Common myeloid progenitor, CD34-positive (primary cell): ENCODE data around the gene CBX3.

Experiments used
- CTCF ChIA-PET: fragments of 350-600 bp; sonication (Branson Sonifier 250); formaldehyde crosslinking; loops from one replicate; lab custom pipeline; 2021; ENCODE audit warnings: antibody characterized with exemption; lab: Charles Lee
- POLR2A ChIA-PET: fragments of 350-600 bp; sonication (Branson Sonifier 250); formaldehyde crosslinking; loops from one replicate; lab custom pipeline; 2021; ENCODE audit warnings: antibody characterized with exemption; lab: Charles Lee
- DNase-seq, 3 donors: peaks; one replicate each; pipeline versions ENCODE4 v3.0.0 to v3.0.0-alpha.2; 2013
- H3K27ac ChIP-seq, 2 experiments: 1 replicate in 1 of 2; 2 replicates in 1 of 2; pipeline ENCODE4 v1.7.0; 2013; ENCODE audit warnings: inconsistent platforms in 2 of 2, low read length in 2 of 2, mild to moderate bottlenecking in 2 of 2, low read depth in 1 of 2, moderate library complexity in 1 of 2; ENCODE audit not compliant: severe bottlenecking in 2 of 2, insufficient read depth in 1 of 2, poor library complexity in 1 of 2
- H3K27me3 ChIP-seq, 5 experiments: replicated peaks in 2 of 5; 1 replicate in 3 of 5; 2 replicates in 2 of 5; pipeline versions ENCODE4 v1.6.1 to v1.7.0; 2013; ENCODE audit warnings: low read length in 4 of 5, mild to moderate bottlenecking in 2 of 5, moderate library complexity in 2 of 5, inconsistent platforms in 1 of 5; ENCODE audit not compliant: insufficient read depth in 5 of 5, control insufficient read depth in 4 of 5
- H3K36me3 ChIP-seq, 4 experiments: 1 replicate in 2 of 4; 2 replicates in 2 of 4; pipeline versions ENCODE4 v1.6.1 to v1.7.0; 2013; ENCODE audit warnings: low read length in 3 of 4, control low read depth in 1 of 4, mild to moderate bottlenecking in 1 of 4; ENCODE audit not compliant: control insufficient read depth in 4 of 4, insufficient read depth in 4 of 4
- H3K4me1 ChIP-seq, 4 experiments: 1 replicate in 3 of 4; 2 replicates in 1 of 4; pipeline versions ENCODE4 v1.6.1 to v1.7.1; 2013; ENCODE audit warnings: low read length in 3 of 4, mild to moderate bottlenecking in 3 of 4, control low read depth in 1 of 4, inconsistent platforms in 1 of 4, moderate library complexity in 1 of 4; ENCODE audit not compliant: control insufficient read depth in 4 of 4, insufficient read depth in 4 of 4; ENCODE audit errors: control extremely low read depth in 1 of 4
- H3K4me3 ChIP-seq, 7 experiments: 1 replicate in 4 of 7; 2 replicates in 3 of 7; pipeline versions ENCODE4 v1.5.1 to v1.7.0; 2013; ENCODE audit warnings: mild to moderate bottlenecking in 7 of 7, low read length in 6 of 7, moderate library complexity in 6 of 7, inconsistent platforms in 2 of 7, low read depth in 2 of 7, control low read depth in 1 of 7; ENCODE audit not compliant: insufficient read depth in 4 of 7, control insufficient read depth in 1 of 7; ENCODE audit errors: extremely low read depth in 1 of 7
- H3K9me3 ChIP-seq, 5 experiments: 1 replicate in 4 of 5; 2 replicates in 1 of 5; pipeline versions ENCODE4 v1.6.1 to v1.7.1; 2013; ENCODE audit warnings: low read length in 4 of 5, mild to moderate bottlenecking in 2 of 5, inconsistent platforms in 1 of 5, low read depth in 1 of 5, moderate library complexity in 1 of 5; ENCODE audit not compliant: control insufficient read depth in 4 of 5, insufficient read depth in 2 of 5; ENCODE audit errors: control extremely low read depth in 1 of 5
- WGBS: methylation state at CpG from one replicate; pipeline ENCODE4 v1.1.5; 2013; ENCODE audit not compliant: insufficient coverage; 5-methylcytosine and 5-hydroxymethylcytosine counted together

Gene CBX3

DNA sequence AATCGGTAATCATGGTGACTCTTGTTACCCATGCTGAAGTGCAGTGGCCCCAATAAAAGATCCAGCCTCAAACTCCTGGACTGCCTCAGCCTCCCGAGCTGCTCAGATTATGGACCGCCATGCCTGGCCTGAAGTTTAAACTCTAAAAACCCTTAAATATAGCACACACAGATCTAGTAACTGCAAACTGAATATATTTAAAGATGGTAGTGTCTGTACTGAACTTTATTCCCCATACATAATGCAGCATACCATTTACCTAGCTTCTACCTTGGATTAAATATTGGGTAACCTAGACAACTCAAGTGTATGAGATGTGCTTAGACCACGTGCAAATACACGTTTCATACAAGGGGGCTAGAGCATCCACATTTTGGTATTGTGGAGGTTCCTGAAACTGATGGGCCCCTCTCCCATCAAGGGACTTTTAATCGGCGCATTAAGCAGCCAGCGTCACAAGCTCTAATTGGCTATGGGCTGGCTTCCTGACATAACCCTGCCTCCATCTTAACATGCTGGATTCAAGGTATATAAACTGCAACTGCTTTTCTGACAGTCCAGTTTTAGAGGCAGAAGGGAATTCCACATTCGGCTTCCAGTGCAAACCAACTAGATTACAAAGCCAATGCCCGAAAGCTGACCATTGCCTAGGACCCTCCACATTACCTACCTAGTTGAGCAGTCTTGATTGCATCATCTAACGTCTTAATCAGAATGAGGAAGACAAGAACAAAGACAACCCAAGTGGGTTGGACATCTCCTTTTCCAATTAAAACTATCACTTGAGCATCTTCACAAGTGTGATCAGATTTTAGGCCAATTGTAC is 14.0 kb upstream of the CBX3 start:
- H3K4me1 ChIP-seq, result peaks cover 2 to 8% (median 2%) of the 10 kb centered on the region in 4 experiments
- peak overlapping the region in 1 of 2 experiments; percentile 14 for H3K27ac ChIP-seq
- CTCF ChIA-PET, result interaction anchor here (1.4 to 4.0 kb wide), 10 partner anchors 8 to 293 kb away, joined by 3 to 57 read pairs (median 12); no protein-coding TSS in a partner anchor
- no peak overlapping the region for H3K4me3 ChIP-seq
- DNase-seq, result peak in 2 of 3 donors; percentile 53 to 60
- H3K27me3 ChIP-seq, result no peaks in the 10 kb centered on the region
- WGBS, result 90% methylated on average over 9 of the region's 11 CpGs
- peaks cover 19 to 54% (median 31%) of the 10 kb centered on the region in 4 experiments for H3K36me3 ChIP-seq
- H3K9me3 ChIP-seq, result no peaks in the 10 kb centered on the region
- POLR2A ChIA-PET, result interaction anchor here (0.6 to 4.2 kb wide), 13 partner anchors 9 to 1587 kb away, joined by 3 to 36 read pairs (median 4); partner anchors contain the start of genes CBX3, HNRNPA2B1 and NFE2L3

DNA sequence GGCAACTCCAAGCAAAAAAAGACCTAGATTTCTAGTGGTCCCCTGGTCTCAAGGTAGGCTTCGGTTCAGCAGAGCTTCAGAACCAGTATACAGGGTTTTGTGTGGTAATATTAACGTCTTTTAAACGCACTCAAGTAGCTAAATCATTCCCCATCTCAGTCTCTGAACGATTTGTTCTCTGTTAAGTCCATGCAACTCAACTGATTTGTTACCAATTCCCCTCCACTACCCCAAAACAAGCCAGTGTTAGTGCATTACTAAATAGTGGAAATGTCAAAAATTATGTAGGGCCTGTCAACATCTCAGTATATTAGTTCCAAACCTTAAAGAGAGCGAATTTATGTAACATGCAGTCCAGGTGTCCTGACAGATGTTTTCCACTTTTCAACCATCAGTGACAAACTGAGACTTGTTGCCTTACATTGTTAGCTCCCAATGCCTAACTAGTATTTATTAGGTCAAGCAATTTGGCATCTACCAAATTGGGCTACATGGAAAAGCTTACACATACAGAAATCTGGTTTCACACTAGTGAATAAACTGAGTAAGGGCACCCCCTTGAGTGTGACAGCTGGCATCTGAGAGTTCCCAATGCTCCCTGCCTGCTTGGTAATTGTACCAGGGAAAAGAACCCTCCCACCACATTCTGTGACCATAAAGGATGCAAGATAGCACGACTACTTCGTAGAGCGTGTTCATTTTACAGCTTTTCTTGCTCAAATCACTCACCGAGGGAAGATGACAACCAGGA is 13.2 kb upstream of the CBX3 start:
- Histone ChIP-seq H3K4me3 (no peak overlapping the region), H3K9me3 (no peaks in the 10 kb centered on the region), H3K36me3 (peaks cover 19 to 62% (median 37%) of the 10 kb centered on the region in 4 experiments), H3K27ac (no peak overlapping the region), H3K4me1 (peaks cover 7 to 16% (median 8%) of the 10 kb centered on the region in 4 experiments), H3K27me3 (no peaks in the 10 kb centered on the region)
- DNase-seq, result peak in 1 of 3 donors; percentile 50
- CTCF ChIA-PET, result interaction anchor here (1.3 to 4.0 kb wide), 12 partner anchors 9 to 973 kb away, joined by 3 to 57 read pairs (median 10); no protein-coding TSS in a partner anchor
- WGBS, result 100% methylated on average over 1 of the region's 9 CpGs
- POLR2A ChIA-PET, result interaction anchor here (0.8 to 4.2 kb wide), 11 partner anchors 8 to 98 kb away, joined by 3 to 36 read pairs (median 4); partner anchors contain the start of genes CBX3, HNRNPA2B1 and NFE2L3

DNA sequence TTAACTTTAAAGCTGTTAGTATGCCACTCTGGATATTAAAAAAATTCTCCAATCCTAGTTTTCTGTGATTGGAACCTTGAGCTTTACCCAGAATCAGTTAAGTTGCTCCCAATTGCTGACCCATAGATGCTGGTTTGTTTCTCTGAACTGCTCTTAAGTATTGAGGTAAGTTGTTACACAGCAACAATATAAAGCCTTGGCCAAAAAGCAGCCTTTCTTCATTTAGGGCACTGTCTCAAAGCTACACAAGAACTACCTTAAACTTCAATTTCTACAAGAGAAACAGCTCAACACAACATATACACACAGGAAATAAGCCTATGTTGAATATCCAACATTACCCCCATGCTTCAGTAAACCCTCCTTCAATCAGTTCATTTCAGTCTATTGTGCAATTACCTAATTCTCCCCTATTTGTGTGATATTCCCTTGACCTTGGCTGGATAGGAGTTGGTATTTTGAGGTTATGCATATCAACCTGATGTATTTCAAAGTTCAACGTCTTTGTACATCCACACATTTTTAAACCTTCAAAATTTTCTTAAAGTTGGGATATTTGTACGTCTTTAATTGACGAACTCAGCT is 12.5 kb upstream of the CBX3 start:
- WGBS, result no CpG with 5 or more reads among the region's 3 CpGs
- H3K27me3 ChIP-seq, result no peaks in the 10 kb centered on the region
- CTCF ChIA-PET, result interaction anchor here (1.0 to 4.0 kb wide), 13 partner anchors 9 to 972 kb away, joined by 3 to 57 read pairs (median 8); no protein-coding TSS in a partner anchor
- no peak overlapping the region for H3K4me3 ChIP-seq
- H3K4me1 ChIP-seq, result peaks cover 10 to 23% (median 15%) of the 10 kb centered on the region in 4 experiments
- H3K9me3 ChIP-seq, result no peaks in the 10 kb centered on the region
- DNase-seq, result peak in 1 of 3 donors; percentile 36
- peaks cover 19 to 69% (median 40%) of the 10 kb centered on the region in 4 experiments for H3K36me3 ChIP-seq
- H3K27ac ChIP-seq, result no peak overlapping the region
- POLR2A ChIA-PET, result interaction anchor here (0.6 to 4.2 kb wide), 13 partner anchors 8 to 183 kb away, joined by 3 to 36 read pairs (median 4); partner anchors contain the start of genes CBX3, HNRNPA2B1 and NFE2L3

DNA sequence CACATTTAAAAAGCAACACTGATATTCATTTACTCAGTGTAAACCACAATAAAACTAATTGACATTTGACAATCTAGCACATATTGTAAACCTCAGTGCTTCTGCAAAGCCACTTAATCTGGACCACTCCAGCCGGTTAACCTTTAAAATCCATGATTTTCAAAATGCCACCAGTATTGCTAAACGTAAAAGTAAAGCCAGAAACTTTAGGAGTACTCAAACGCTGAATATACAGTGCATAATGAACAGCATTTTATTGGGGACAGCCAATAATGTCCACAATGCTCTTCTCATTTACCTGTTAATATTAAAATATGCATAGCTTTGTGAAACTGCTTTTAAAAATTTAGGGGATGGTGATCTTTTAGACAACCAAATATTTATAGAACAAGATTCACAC is 11.8 kb upstream of the CBX3 start:
- POLR2A ChIA-PET, result interaction anchor here (0.6 to 4.2 kb wide), 8 partner anchors 9 to 183 kb away, joined by 3 to 36 read pairs (median 10); partner anchors contain the start of genes CBX3, HNRNPA2B1 and NFE2L3
- WGBS, result 100% methylated on average over 1 of the region's 3 CpGs
- Histone ChIP-seq H3K27me3 (no peaks in the 10 kb centered on the region), H3K4me3 (no peak overlapping the region), H3K4me1 (peaks cover 10 to 29% (median 21%) of the 10 kb centered on the region in 4 experiments), H3K9me3 (no peaks in the 10 kb centered on the region), H3K36me3 (peaks cover 23 to 75% (median 44%) of the 10 kb centered on the region in 4 experiments), H3K27ac (no peak overlapping the region)
- CTCF ChIA-PET, result interaction anchor here (1.0 to 4.0 kb wide), 8 partner anchors 8 to 970 kb away, joined by 3 to 57 read pairs (median 9); no protein-coding TSS in a partner anchor
- no peak for DNase-seq

DNA sequence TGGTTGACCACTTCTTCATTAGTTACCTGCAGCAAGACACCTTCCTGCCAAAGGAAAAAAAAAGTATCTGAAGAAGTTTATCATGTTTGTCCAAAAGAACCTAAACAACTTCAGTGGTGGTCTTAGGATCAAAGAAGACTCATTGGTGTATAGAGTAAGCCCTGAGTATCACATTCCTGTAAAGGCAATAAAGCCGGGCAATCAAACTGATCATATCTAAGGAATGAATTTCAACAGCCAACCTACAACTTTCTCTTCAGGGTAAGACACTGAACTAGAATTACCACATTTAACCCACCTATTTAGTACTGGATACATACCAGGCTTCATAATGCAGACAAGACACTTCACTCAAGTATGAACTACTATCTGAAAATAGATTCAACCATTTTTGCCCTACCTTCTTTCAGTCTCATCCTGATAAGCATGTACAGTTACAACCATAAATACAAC is 11.1 kb upstream of the CBX3 start:
- H3K36me3 ChIP-seq, result peaks cover 23 to 75% (median 47%) of the 10 kb centered on the region in 4 experiments
- no peaks in the 10 kb centered on the region for H3K9me3 ChIP-seq
- no peak for DNase-seq
- no peaks in the 10 kb centered on the region for H3K27me3 ChIP-seq
- no peak overlapping the region for H3K27ac ChIP-seq
- ChIA-PET POLR2A (interaction anchor here (1.5 to 4.2 kb wide), 5 partner anchors 10 to 38 kb away, joined by 3 to 36 read pairs (median 15); partner anchors contain the start of genes CBX3, HNRNPA2B1 and NFE2L3), CTCF (interaction anchor here (0.6 to 8.9 kb wide), 11 partner anchors 8 to 298 kb away, joined by 3 to 150 read pairs (median 11); no protein-coding TSS in a partner anchor)
- WGBS, result 100% methylated on average over 1 of the region's 1 CpG
- peaks cover 13 to 35% (median 24%) of the 10 kb centered on the region in 4 experiments for H3K4me1 ChIP-seq
- no peak overlapping the region for H3K4me3 ChIP-seq
